HG02885 (cell line): Measurements from ENCODE around the gene ALKBH7.
"Not testable (repeated sequence)": the region's sequence is repeated elsewhere in the genome, so short reads cannot be mapped to it uniquely, and the experiment has no call there.

Experiments
- ATAC-seq: cut with Tn5 transposase; IDR thresholded peaks from one replicate; pipeline ENCODE4 v1.9.1; 2021; ENCODE audit warnings: mild to moderate bottlenecking; ENCODE audit not compliant: unreplicated experiment, poor library complexity

Gene ALKBH7

GRCh38 chr19:6394831-6395230 is 22.2 kb downstream of the ALKBH7 start:
- no peak for ATAC-seq

- ATAC-seq: no peak
Observed at GRCh38 chr19:6396305-6396704, 23.7 kb downstream of the ALKBH7 start.

GRCh38 chr19:6400062-6400944 is 27.7 kb downstream of the ALKBH7 start:
- ATAC-seq: not testable (repeated sequence)

DNA sequence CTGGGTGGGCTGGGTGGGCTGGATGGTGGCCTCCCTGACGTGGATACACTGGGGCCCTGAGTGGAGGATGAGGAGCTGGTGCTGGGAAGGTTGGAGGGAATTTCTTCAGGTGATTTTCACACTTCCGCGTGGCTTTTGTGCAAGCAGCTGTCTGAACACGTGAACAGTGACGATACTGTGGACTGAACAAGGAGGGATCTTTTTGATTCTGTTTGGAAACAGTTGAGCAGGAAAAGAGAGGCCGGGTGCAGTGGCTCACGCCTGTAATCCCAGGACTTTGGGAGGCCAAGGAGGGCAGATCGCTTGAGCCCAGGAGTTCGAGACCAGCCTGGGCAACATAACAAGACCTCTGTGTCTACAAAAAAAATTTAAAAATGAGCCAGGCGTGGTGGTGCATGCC is 29.5 kb downstream of the ALKBH7 start:
- ATAC-seq: no peak

- no peak for ATAC-seq
Observed at GRCh38 chr19:6402837-6403608, 30.4 kb downstream of the ALKBH7 start.

- no peak for ATAC-seq
Observed at GRCh38 chr19:6406401-6406800, 33.8 kb downstream of the ALKBH7 start.

GRCh38 chr19:6409346-6409745 is 36.8 kb downstream of the ALKBH7 start:
- no peak for ATAC-seq

- no peak for ATAC-seq
Observed at GRCh38 chr19:6412061-6412446, 39.5 kb downstream of the ALKBH7 start.

- ATAC-seq: no peak
Observed at GRCh38 chr19:6412447-6413091, 40.0 kb downstream of the ALKBH7 start.

DNA sequence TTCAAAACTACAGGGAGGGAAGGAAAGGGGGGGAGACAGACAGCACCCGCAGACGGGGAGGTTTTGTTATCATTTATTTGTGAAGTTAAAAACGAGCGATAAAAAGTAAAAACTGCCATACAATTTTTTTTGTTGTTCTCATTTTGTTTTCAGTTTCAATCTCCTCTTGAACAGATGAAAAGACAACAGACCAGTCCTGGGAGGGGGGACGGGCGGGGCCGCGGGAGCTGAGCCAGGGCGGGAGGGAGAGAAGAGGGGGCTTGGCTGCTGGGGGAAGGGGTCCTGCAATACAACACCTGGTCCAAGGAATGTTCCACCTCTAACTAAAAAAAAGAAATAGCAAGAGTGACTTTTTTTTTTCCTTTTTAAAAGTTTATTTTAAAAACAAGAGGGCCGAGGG is 40.7 kb downstream of the ALKBH7 start:
- no peak for ATAC-seq

GRCh38 chr19:6413721-6414643 is 41.4 kb downstream of the ALKBH7 start:
- ATAC-seq: no peak

DNA sequence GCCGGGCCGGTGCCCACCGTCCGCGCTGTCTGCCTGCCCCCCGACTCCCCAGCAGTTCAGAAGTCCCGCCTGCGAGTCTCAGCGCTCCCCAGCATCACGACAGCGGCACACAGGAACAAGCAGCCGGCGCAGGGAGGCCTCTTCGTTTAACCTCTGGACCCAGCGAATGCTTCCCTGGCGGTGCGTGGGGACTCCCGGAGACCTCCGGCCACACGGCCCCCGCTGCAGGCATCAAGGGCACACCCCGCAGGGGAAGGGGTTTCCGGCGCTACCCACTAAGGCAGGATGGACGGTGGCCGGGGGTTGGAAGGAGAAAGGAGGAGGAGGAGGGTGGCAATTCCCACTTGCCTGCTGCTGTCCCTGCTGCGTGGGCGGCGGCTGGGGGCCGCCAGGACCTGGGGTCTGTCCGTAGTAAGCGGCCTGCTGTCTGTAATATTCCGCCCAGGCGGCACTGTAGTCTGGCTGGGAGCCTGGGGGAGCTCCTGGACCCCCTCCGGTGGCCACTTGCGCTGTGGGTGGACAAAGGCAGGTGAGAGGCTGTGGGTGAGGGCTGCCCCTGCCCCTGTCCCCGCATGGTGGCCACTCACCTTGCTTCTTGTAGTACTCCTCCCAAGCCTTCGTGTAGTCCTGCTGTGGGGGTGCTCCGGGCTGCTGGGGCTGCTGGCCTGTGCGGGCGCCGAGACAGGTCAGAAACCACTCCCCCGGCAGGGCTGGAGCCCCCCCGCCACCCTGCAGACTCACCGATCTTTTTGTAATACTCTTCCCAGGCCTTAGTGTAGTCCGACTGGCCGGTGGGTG is 42.4 kb downstream of the ALKBH7 start:
- no peak for ATAC-seq

DNA sequence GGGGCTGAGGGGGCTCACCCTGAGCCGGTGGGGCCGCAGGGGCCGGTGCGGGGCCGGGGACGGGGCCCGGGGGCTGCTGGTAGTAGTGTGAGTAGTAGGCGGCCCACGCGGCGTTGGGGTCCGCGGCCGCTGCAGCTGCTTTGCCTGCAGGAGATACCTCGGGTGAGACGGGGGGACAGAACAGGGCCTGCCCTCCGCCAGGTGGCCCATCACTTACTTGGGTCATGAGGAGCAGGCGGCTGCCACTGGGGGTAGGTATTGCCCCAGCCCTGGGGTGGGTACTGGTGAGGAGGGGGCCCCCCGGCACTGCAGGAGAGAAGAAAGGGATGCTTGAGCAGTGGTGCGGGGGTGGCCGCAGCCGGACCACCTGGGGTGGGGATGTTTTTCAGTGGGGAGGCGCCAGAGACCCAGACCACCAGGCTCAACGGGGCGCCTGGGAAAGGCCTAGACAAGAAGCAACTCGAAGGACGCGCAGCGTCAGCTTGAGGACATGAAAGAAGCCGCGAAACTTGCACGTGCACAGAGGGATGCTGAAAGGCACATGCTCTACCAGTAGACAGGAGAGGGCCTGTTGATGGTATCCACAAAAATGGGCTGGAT is 43.1 kb downstream of the ALKBH7 start:
- ATAC-seq: no peak

- no peak for ATAC-seq
Observed at GRCh38 chr19:6416658-6417405, 44.2 kb downstream of the ALKBH7 start.

DNA sequence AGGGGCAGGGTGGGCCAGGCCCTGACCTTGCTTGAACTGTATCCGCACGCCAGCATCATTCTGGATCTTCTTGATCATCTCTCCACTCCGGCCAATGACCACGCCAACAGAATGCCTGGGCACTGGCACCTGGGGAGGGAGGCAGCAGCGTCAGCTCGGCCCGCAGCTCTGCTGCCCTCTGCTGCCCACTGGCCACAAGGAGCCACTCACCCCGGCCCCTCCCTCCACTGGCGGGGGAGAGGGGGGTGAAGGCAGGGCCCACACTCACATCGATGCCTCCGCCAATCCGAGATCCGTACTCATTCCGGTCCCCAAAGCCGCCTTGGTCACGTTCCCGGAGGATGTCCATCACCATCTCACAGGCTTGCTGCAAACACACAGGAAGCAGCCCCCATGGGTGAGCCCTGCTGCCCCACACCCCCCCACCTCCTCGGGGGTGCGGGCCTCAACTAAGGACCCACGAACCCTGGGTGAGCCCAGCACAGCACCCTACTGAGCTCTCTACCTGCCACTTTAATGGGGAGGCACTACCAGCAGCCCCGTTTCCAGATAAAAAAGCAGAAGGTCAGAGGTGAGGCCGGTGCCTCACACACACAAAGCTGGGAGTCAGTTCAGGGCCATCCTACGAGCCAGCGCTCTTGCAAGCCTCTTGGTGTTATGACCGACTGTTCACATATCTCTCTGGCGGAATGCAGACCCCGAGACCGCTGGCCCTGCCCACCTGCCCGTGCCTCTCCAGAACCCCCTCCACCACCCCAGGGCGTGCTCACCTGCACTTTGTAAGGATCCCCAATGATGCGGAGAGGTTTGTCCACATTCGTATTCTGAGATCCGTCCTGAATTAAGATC is 45.3 kb downstream of the ALKBH7 start:
- no peak for ATAC-seq

DNA sequence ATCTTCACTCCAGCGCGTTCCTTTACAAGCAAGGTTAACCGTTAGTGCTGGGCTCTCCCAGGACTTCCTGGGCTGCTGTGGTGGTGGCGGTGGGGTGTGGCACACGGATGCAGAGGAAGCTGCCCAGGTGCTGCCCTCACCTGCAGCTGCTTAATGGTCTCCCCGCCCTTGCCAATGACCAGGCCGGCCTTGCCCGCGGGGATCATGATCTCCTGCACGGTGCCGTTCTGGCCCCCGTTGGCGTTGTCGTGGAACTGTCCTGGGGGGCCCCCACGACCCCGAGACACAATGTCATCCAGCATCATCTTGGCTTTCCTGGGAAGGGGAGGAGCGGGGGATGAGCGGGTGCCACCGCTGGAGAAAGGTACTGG is 46.0 kb downstream of the ALKBH7 start:
- no peak for ATAC-seq
